Transverse colon (tissue), 4 donors: ENCODE results near the gene DAPP1. TPM values are rescaled to one million over a fixed set of nuclear protein-coding genes. Genes with fewer than 3 reads are reported as not detected.

ENCODE experiments used
- DNase-seq: peaks from one replicate; pipeline ENCODE4 v3.0.0-alpha.2; 2019
- H3K27ac ChIP-seq, 4 donors: fragments of 200-600 bp; sonication (generic); 2 replicates each; pipeline ENCODE4 v1.5.1; 2016 to 2018; ENCODE audit warnings: inconsistent platforms in 4 of 4
- H3K27me3 ChIP-seq: fragments of 200-600 bp; sonication (generic); 2 replicates; pipeline ENCODE4 v1.5.1; 2017; ENCODE audit warnings: inconsistent platforms
- H3K36me3 ChIP-seq, 4 donors: fragments of 200-600 bp; sonication (generic); 2 replicates each; pipeline ENCODE4 v1.5.1; 2017 to 2019; ENCODE audit warnings: inconsistent platforms in 4 of 4
- H3K4me1 ChIP-seq, 4 donors: fragments of 200-600 bp; sonication (generic); 2 replicates each; pipeline ENCODE4 v1.5.1; 2017 to 2020; ENCODE audit warnings: inconsistent platforms in 4 of 4
- H3K4me3 ChIP-seq, 4 donors: fragments of 200-600 bp; sonication (generic); 1 replicate in 1 of 4; 2 replicates in 3 of 4; pipeline versions ENCODE4 v1.5.1 to v1.6.1; 2017 to 2019; ENCODE audit warnings: inconsistent platforms in 4 of 4
- H3K9me3 ChIP-seq, 2 donors: fragments of 200-600 bp; sonication (generic); 2 replicates each; pipeline ENCODE4 v1.5.1; 2017 to 2019; ENCODE audit warnings: inconsistent platforms in 2 of 2
- CTCF ChIP-seq, 5 experiments: fragments of 200-600 bp in 3 of 5; fragments of 450-650 bp in 2 of 5; sonication (generic) in 3 of 5; IDR thresholded peaks; 1 replicate in 2 of 5; 2 replicates in 3 of 5; pipeline ENCODE4 v1.5.1; 2016 to 2017; ENCODE audit warnings: antibody characterized with exemption in 5 of 5, inconsistent platforms in 3 of 5, mild to moderate bottlenecking in 2 of 5, moderate library complexity in 1 of 5
- EP300 ChIP-seq: sonication (generic); formaldehyde crosslinking; IDR thresholded peaks from one replicate; pipeline ENCODE4 v1.6.1; 2017; ENCODE audit warnings: antibody characterized with exemption, low read depth
- POLR2A ChIP-seq: fragments of 450-650 bp; IDR thresholded peaks from one replicate; pipeline ENCODE4 v1.6.1; 2016; ENCODE audit warnings: antibody characterized with exemption, mild to moderate bottlenecking, moderate library complexity
- POLR2AphosphoS5 ChIP-seq, 3 donors: sonication (generic); formaldehyde crosslinking; IDR thresholded peaks; one replicate each; pipeline ENCODE4 v1.6.1; 2016; ENCODE audit warnings: antibody characterized with exemption in 3 of 3
- WGBS, 2 donors: methylation state at CpG; one replicate each; pipeline ENCODE4 v1.1.5; 2018; ENCODE audit warnings: low coverage in 1 of 2; 5-methylcytosine and 5-hydroxymethylcytosine counted together
- in situ Hi-C, 4 donors: fragments of 200-750 bp; cut with MboI; loops; one replicate each; pipeline versions ENCODE4 v1.15.0 to v1.15.1; 2017; ENCODE audit warnings: low sequenced_read_pairs in 3 of 4, low pct_ligation_motif_present in 1 of 4, low pct_unique_long_range_greater_than_20kb in 1 of 4
- intact Hi-C: fragments of 100-400 bp; cut with DNase I; formaldehyde crosslinking; loops from one replicate; pipeline ENCODE4 v1.15.1; 2023; ENCODE audit warnings: low total_unique reads
- total RNA-seq, 4 donors: library from RNA; depleted of rRNA; stranded (reverse); fragments of >200 nt; gene quantifications; one replicate each; pipeline ENCODE4 v1.1.0, GENCODE V29; 2016

Gene DAPP1
- total RNA-seq, 4 donors from 2014 or later = 0.41 to 10.7 (median 7.6) TPM

DNA sequence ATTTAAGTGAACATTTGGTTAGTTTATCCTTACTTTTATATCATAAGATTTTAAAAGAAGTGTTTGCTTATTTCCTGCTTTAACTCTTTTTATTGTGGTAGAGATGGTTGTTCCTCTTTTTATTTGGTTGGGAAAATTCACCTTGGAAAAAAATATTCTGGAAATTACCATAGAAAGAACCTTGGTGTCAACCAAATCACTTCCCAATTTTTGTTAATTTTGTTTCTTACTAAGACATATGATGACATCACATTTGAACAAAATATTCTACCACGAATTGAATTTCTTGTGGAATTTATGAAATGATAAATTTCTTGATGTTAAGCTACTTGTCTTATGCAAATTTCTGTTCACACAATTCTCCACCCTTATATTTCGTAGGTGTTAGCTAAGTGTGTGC is 43.9 kb downstream of the DAPP1 start:
- TF ChIP-seq POLR2AphosphoS5 (IDR thresholded peaks at IDR 0.05) (no peak), CTCF (IDR thresholded peaks at IDR 0.05) (no peak), EP300 (no peak), POLR2A (no peak)
- intact Hi-C loops (no loop called here), in situ Hi-C loops (no loop called here)
- Histone ChIP-seq H3K36me3 (no peaks in the 10 kb centered on the region), H3K27ac (no peak overlapping the region), H3K4me1 (peaks cover 0 to 16% (median 4%) of the 10 kb centered on the region in 4 donors), H3K9me3 (no peaks in the 10 kb centered on the region), H3K27me3 (no peaks in the 10 kb centered on the region), H3K4me3 (no peak overlapping the region)
- 74 to 83% methylated on average over 2 of the region's 2 CpGs for WGBS, 2 donors
- DNase-seq = no peak

DNA sequence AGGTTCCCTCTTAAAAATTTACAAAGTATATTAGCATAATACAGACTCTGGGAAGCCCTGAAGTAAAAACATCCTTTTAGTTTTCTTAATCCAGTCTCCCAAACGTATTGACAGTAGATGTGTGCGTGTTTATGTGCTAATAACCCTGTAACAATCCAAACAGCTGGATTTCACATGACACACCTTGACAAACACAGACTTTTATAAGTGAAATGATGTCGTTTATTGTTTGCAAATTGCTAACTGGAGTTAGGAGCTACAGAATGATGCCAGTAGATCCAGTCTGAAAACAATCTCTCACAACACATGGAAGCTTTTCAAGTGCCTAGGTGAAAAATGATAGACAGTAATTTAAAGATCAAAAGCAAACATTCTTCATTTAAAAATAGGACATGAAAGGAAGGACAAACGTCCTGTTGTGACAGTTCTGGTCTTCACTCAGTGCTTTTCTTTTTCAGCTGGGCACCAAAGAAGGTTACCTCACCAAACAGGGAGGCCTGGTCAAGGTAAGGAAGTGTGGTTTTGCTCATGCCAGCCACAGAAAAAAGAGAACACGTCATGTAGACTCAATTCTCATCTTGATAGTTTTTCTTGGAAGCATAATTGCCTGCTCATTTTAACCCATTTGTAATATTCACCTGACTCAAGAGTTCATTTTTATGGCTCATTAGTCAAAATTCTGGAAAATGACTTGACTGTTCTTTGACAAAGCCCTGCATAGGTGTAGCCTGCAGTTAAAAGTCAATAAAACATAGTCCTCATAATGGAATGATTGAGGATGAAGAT is 44.7 kb downstream of the DAPP1 start:
- H3K4me3 ChIP-seq = no peak overlapping the region
- H3K36me3 ChIP-seq = no peaks in the 10 kb centered on the region
- peaks cover 0 to 16% (median 4%) of the 10 kb centered on the region in 4 donors for H3K4me1 ChIP-seq
- no peak overlapping the region for H3K27ac ChIP-seq
- 26 to 29% methylated on average over 5 of the region's 5 CpGs for WGBS, 2 donors
- intact Hi-C loops = no loop called here
- no peak for TF ChIP-seq CTCF (IDR thresholded peaks at IDR 0.05)
- TF ChIP-seq POLR2AphosphoS5 (IDR thresholded peaks at IDR 0.05) = no peak
- no peak for TF ChIP-seq EP300
- TF ChIP-seq POLR2A = no peak
- no peaks in the 10 kb centered on the region for H3K27me3 ChIP-seq
- in situ Hi-C loops = no loop called here
- DNase-seq = no peak
- H3K9me3 ChIP-seq = no peaks in the 10 kb centered on the region

DNA sequence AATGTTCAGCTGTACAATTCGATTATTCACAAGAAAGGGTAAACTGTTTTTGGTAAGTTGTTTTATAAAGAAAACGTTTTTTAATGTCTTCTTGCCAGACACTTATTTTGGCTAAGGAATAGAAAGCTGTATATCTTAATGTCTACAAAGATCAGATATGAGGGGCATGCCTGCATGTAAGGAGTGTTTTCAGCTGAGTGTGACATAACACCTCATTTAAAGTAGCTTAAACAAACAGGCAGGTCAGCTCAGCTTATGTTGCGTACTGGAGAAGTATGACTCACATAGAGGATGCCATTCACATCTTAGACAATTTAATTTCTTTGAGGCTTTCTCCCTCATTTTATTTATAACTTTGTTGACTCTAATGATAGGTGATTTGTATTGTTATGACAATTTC is 47.2 kb downstream of the DAPP1 start:
- no peaks in the 10 kb centered on the region for H3K27me3 ChIP-seq
- H3K4me3 ChIP-seq = no peak overlapping the region
- no peaks in the 10 kb centered on the region for H3K36me3 ChIP-seq
- no peak for DNase-seq
- no peak for TF ChIP-seq EP300
- no peak for TF ChIP-seq POLR2A
- no peak for TF ChIP-seq CTCF (IDR thresholded peaks at IDR 0.05)
- TF ChIP-seq POLR2AphosphoS5 (IDR thresholded peaks at IDR 0.05) = no peak
- intact Hi-C loops = no loop called here
- peaks cover 0 to 16% (median 4%) of the 10 kb centered on the region in 4 donors for H3K4me1 ChIP-seq
- H3K9me3 ChIP-seq = no peaks in the 10 kb centered on the region
- no peak overlapping the region for H3K27ac ChIP-seq
- WGBS, 2 donors = 60 to 61% methylated on average over 2 to 3 of the region's 3 CpGs
- in situ Hi-C loops = no loop called here

- peak overlapping the region in 2 of 4 donors; percentile 51 to 63 for H3K27ac ChIP-seq
- no peaks in the 10 kb centered on the region for H3K36me3 ChIP-seq
- no peaks in the 10 kb centered on the region for H3K27me3 ChIP-seq
- H3K9me3 ChIP-seq = no peaks in the 10 kb centered on the region
- intact Hi-C loops = no loop called here
- DNase-seq = no peak
- WGBS, 2 donors = 61 to 70% methylated on average over 8 of the region's 8 CpGs
- peaks cover 0 to 3% (median 0%) of the 10 kb centered on the region in 4 donors for H3K4me1 ChIP-seq
- in situ Hi-C loops = no loop called here
- no peak overlapping the region for H3K4me3 ChIP-seq
- TF ChIP-seq CTCF (IDR thresholded peaks at IDR 0.05) (no peak), POLR2A (no peak), EP300 (no peak), POLR2AphosphoS5 (IDR thresholded peaks at IDR 0.05) (no peak)
These were observed 51.5 kb downstream of the DAPP1 start for GRCh38 chr4:99868126-99868596.
